ENCODE results near the gene RAVER1.
A peak's percentile ranks its signal among the peaks of the same experiment; 100 is the strongest.
"Not testable (repeated sequence)": the region's sequence is repeated elsewhere in the genome, so short reads cannot be mapped to it uniquely, and the experiment has no call there.

The RAVER1 gene

GRCh38 chr19:10332965-10333757, at the start of gene RAVER1:
Gene RAVER1 (minus strand): TSS chr19:10333529. CDS start chr19:10333507, 22 bp downstream.
- TF ChIP-seq CTCF (conservative IDR thresholded peaks at IDR 0.05; ENCODE audit: low read depth) = no peak
- CTCF ChIA-PET = interaction anchor here (0.6 to 1.0 kb wide), 4 partner anchors 63 to 608 kb away, joined by 3 to 7 read pairs (median 3); partner anchors contain the start of gene ICAM1

DNA sequence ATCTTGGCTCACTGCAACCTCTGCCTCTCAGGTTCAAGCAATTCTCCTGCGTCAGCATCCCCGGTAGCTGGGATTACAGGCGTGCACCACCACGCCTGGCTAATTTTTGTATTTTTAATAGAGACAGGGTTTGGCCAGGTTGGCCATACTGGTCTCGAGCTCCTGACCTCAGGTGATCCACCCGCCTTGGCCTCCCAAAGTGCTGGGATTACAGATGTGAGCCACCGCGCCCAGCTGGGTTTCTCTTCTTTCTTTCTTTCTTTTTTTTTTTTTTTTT, 49.8 kb upstream of the RAVER1 start:
- not testable (repeated sequence) for DNase-seq (ENCODE audit: low spot score); H3K27ac ChIP-seq
- ChIA-PET POLR2A (ENCODE audit: low non-redundant PET) (interaction anchor here (0.6 kb wide), 1 partner anchor 105 kb away, joined by 4 read pairs; no protein-coding TSS in a partner anchor), CTCF (interaction anchor here (0.6 kb wide), 1 partner anchor 47 kb away, joined by 6 read pairs; no protein-coding TSS in a partner anchor)

More at GRCh38 chr19:10332965-10333757, at the start of gene RAVER1:
- DNase-seq (ENCODE audit: low spot score) = peak; percentile 99
- H3K27ac ChIP-seq = peak within 1 kb of the TSS; percentile 91
- POLR2A ChIA-PET (ENCODE audit: low non-redundant PET) = interaction anchor here (0.5 to 1.2 kb wide), 4 partner anchors 18 to 221 kb away, joined by 4 to 10 read pairs (median 5); partner anchors contain the start of genes ICAM5 and P2RY11

GRCh38 chr19:10380313-10381102, 47.2 kb upstream of the RAVER1 start, which contains the start of gene TYK2:
Gene TYK2 (minus strand): TSS chr19:10380572. CDS start chr19:10378406, 2,166 bp downstream.
- POLR2A ChIA-PET (ENCODE audit: low non-redundant PET) = interaction anchor here (0.6 to 0.9 kb wide), 4 partner anchors 8 to 120 kb away, joined by 3 to 5 read pairs (median 4); partner anchors contain the start of gene ICAM5
- peak within 1 kb of the TSS; percentile 84 for H3K27ac ChIP-seq
- no peak for TF ChIP-seq CTCF (conservative IDR thresholded peaks at IDR 0.05; ENCODE audit: low read depth)
- DNase-seq (ENCODE audit: low spot score) = peak; percentile 100
- CTCF ChIA-PET = interaction anchor here (0.7 to 1.5 kb wide), 5 partner anchors 9 to 122 kb away, joined by 3 to 6 read pairs (median 3); no protein-coding TSS in a partner anchor

GRCh38 chr19:10379880-10380312, 46.6 kb upstream of the RAVER1 start:
- POLR2A ChIA-PET (ENCODE audit: low non-redundant PET) = interaction anchor here (0.6 to 0.9 kb wide), 4 partner anchors 9 to 120 kb away, joined by 3 to 5 read pairs (median 4); partner anchors contain the start of gene ICAM5
- peak; percentile 30 for DNase-seq (ENCODE audit: low spot score)
- CTCF ChIA-PET = interaction anchor here (0.7 to 1.1 kb wide), 4 partner anchors 9 to 121 kb away, joined by 3 read pairs; no protein-coding TSS in a partner anchor
- peak overlapping the region; percentile 84 for H3K27ac ChIP-seq
- no peak for TF ChIP-seq CTCF (conservative IDR thresholded peaks at IDR 0.05; ENCODE audit: low read depth)

DNA sequence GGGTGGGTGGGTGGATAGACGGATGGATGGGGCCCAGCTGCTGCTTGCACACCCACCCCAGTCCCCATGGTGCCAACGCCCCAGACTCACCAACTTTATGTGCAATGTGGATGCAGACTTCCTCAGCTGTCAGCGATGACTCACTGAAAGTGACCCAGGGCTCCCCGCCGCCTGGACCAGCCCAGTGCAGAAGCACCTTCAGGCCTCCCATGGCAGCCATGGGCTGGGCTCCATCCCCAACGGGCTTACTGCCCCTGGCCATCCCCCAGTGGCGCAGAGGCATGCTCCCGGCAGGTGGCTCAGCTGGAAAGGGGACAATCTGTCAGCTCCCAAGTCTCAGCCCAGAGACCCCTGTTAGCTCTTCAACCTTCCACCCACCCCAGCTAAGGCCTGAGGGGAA, 44.8 kb upstream of the RAVER1 start:
- H3K27ac ChIP-seq = no peak overlapping the region
- ChIA-PET CTCF (interaction anchor here (0.7 kb wide), 1 partner anchor 119 kb away, joined by 3 read pairs; no protein-coding TSS in a partner anchor), POLR2A (ENCODE audit: low non-redundant PET) (no interaction called here)
- DNase-seq (ENCODE audit: low spot score) = no peak
- TF ChIP-seq CTCF (conservative IDR thresholded peaks at IDR 0.05; ENCODE audit: low read depth) = no peak

GRCh38 chr19:10377140-10377640, 43.9 kb upstream of the RAVER1 start:
- POLR2A ChIA-PET (ENCODE audit: low non-redundant PET); H3K27ac ChIP-seq; CTCF ChIA-PET; DNase-seq (ENCODE audit: low spot score): not testable (repeated sequence)

DNA sequence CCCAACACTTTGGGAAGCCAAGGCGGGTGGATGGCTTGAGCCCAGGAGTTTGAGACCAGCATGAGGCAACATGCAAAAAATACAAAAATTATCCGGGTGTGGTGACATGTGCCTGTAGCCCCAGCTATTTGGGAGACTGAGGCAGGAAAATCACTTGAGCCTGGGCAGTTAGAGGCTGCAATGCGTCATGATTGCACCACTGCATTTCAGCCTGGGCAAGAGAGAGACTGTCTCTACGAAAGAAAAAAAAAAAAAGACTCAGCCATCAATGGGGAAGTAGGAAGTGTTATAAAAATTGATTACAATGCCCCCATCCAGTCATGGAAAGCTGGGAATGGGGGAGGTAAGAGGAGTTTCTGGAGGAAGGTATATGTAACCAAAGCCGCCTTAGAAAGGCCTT, 41.6 kb upstream of the RAVER1 start:
- H3K27ac ChIP-seq = no peak overlapping the region
- DNase-seq (ENCODE audit: low spot score) = no peak
- ChIA-PET CTCF (interaction anchor here (0.6 to 0.8 kb wide), 2 partner anchors 30 to 116 kb away, joined by 3 to 4 read pairs; no protein-coding TSS in a partner anchor), POLR2A (ENCODE audit: low non-redundant PET) (no interaction called here)
- TF ChIP-seq CTCF (conservative IDR thresholded peaks at IDR 0.05; ENCODE audit: low read depth) = no peak
